HPDE6-E6E7 (cell line): Measurements from ENCODE around the gene RNPEP.
A peak's percentile ranks its signal among the peaks of the same experiment; 100 is the strongest.
"Not testable (repeated sequence)": the region's sequence is repeated elsewhere in the genome, so short reads cannot be mapped to it uniquely, and the experiment has no call there.

Source experiments
- DNase-seq: peaks from one replicate; pipeline ENCODE4 v3.0.0; 2011; ENCODE audit warnings: missing footprints; ENCODE audit errors: extremely low spot score

The RNPEP gene

GRCh38 chr1:202010180-202011015, 27.9 kb downstream of the RNPEP start, which contains the start of gene ELF3:
Gene ELF3, plus strand, starts transcription at chr1:202010587. Its CDS starts 550 bp downstream, at chr1:202011137.
- peak; percentile 89 for DNase-seq

GRCh38 chr1:202011994-202012393, 29.5 kb downstream of the RNPEP start:
- no peak for DNase-seq

- no peak for DNase-seq
Observed at GRCh38 chr1:202012544-202013478, 30.4 kb downstream of the RNPEP start.

GRCh38 chr1:202013603-202014002, 31.2 kb downstream of the RNPEP start:
- no peak for DNase-seq

GRCh38 chr1:202014060-202014459, 31.6 kb downstream of the RNPEP start:
- DNase-seq: no peak

GRCh38 chr1:202014915-202015661, 32.6 kb downstream of the RNPEP start:
- DNase-seq: no peak

GRCh38 chr1:202015662-202015937, 33.2 kb downstream of the RNPEP start:
- no peak for DNase-seq

GRCh38 chr1:202016022-202016810, 33.8 kb downstream of the RNPEP start:
- DNase-seq: no peak

GRCh38 chr1:202016811-202017748, 34.6 kb downstream of the RNPEP start:
- DNase-seq: no peak

GRCh38 chr1:202017749-202018467, 35.5 kb downstream of the RNPEP start:
- DNase-seq: no peak

GRCh38 chr1:202018468-202019234, 36.2 kb downstream of the RNPEP start:
- DNase-seq: no peak

- not testable (repeated sequence) for DNase-seq
Observed at GRCh38 chr1:202019235-202019558, 36.7 kb downstream of the RNPEP start.

GRCh38 chr1:202023001-202023433, 40.6 kb downstream of the RNPEP start:
- DNase-seq: no peak

GRCh38 chr1:202029171-202029665, 46.8 kb downstream of the RNPEP start:
- DNase-seq: peak; percentile 77

GRCh38 chr1:202029727-202030126, 47.3 kb downstream of the RNPEP start:
- no peak for DNase-seq

- DNase-seq: no peak
Observed at GRCh38 chr1:202031796-202032195, 49.3 kb downstream of the RNPEP start.

GRCh38 chr1:202034149-202034682, 51.8 kb downstream of the RNPEP start:
- DNase-seq: no peak
